HL-60 (cell line): ENCODE measurements around the gene NR1I3.

Experiments used
- DNase-seq, 2 experiments: peaks; one replicate each; pipeline ENCODE4 v3.0.0-alpha.2; 2010 to 2020; ENCODE audit warnings: low read depth in 1 of 2, low spot score in 1 of 2
- H3K27ac ChIP-seq: fragments of 250-450 bp; sonication (Bioruptor Pico); replicated peaks from 2 replicates; pipeline ENCODE4 v1.5.1; 2020; ENCODE audit warnings: mild to moderate bottlenecking, moderate library complexity
- H3K27me3 ChIP-seq: fragments of 250-450 bp; sonication (Bioruptor Pico); 2 replicates; pipeline ENCODE4 v1.5.1; 2021; ENCODE audit warnings: mild to moderate bottlenecking, moderate library complexity; ENCODE audit not compliant: insufficient read depth, poor library complexity, severe bottlenecking
- H3K4me3 ChIP-seq: replicated peaks from 2 replicates; pipeline ENCODE4 v1.5.1; 2011; ENCODE audit warnings: mild to moderate bottlenecking, control low read depth, low read length; ENCODE audit not compliant: insufficient read depth
- GABPA ChIP-seq: IDR thresholded peaks from 2 replicates; pipeline ENCODE4 v1.6.1; 2012; ENCODE audit warnings: low read depth
- POLR2AphosphoS5 ChIP-seq: IDR thresholded peaks from 2 replicates; pipeline ENCODE4 v1.6.1; 2012; ENCODE audit warnings: low read depth
- SPI1 ChIP-seq: IDR thresholded peaks from 2 replicates; pipeline ENCODE4 v1.6.1; 2012; ENCODE audit warnings: low read depth, mild to moderate bottlenecking, borderline replicate concordance
- microRNA-seq: library from miRNA; unstranded; fragments of <30 nt; microRNA quantifications from one replicate; pipeline ENCODE4, GENCODE V29; 2018
- TF ChIP-seq, protein P1 (sequence below): IDR thresholded peaks from one replicate; pipeline ENCODE4 v1.5.1; 2011; ENCODE audit warnings: low read length, control low read depth, inconsistent platforms; ENCODE audit not compliant: insufficient read depth

Gene NR1I3

DNA sequence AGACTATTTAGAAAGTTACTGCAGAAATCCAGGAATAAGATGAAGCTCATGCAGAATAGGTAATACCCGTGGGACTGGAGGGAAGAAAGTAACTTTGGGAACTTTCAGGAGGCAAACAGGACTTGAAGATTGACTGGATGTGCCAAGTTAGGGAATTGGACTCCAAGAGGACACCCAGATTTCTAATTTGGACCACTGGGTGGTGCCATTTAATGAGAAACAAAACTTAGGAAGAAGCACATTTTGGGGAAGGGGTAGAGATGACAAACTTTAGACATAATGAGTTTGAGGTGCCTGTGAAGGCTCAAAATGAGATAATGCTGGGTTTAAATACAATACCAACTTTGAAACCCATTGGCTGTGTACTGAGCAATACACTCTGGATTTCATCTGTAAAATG is 57.4 kb downstream of the NR1I3 start:
- TF ChIP-seq, protein P1, sequence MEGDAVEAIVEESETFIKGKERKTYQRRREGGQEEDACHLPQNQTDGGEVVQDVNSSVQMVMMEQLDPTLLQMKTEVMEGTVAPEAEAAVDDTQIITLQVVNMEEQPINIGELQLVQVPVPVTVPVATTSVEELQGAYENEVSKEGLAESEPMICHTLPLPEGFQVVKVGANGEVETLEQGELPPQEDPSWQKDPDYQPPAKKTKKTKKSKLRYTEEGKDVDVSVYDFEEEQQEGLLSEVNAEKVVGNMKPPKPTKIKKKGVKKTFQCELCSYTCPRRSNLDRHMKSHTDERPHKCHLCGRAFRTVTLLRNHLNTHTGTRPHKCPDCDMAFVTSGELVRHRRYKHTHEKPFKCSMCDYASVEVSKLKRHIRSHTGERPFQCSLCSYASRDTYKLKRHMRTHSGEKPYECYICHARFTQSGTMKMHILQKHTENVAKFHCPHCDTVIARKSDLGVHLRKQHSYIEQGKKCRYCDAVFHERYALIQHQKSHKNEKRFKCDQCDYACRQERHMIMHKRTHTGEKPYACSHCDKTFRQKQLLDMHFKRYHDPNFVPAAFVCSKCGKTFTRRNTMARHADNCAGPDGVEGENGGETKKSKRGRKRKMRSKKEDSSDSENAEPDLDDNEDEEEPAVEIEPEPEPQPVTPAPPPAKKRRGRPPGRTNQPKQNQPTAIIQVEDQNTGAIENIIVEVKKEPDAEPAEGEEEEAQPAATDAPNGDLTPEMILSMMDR: peak; percentile 8
- no peak for TF ChIP-seq SPI1
- no peaks in the 10 kb centered on the region for H3K27me3 ChIP-seq
- H3K4me3 ChIP-seq: no peak overlapping the region
- no peak overlapping the region for H3K27ac ChIP-seq
- no peak for DNase-seq

DNA sequence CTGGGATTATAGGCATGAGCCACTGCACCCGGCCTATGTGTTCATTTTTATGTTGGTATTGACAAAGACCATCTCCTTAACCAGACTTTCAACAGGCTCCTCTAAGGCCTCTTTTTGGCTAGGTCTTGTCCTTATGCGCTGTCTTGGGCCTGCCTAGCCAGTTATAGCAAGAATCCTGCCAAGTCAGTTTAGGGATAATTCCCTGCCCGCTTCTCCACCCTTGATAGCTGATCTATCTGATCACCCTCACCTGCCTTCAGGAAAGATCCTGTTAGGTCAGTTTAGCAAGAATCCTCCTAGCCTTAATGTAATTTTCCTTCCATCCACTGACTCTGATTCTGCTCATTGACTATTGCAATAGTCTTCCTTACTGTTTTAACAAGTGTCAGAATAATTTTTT is 58.3 kb downstream of the NR1I3 start:
- no peaks in the 10 kb centered on the region for H3K27me3 ChIP-seq
- no peak for DNase-seq
- TF ChIP-seq GABPA (no peak), POLR2AphosphoS5 (no peak), SPI1 (no peak)
- TF ChIP-seq, protein P1: no peak
- no peak overlapping the region for H3K4me3 ChIP-seq
- H3K27ac ChIP-seq: no peak overlapping the region

Small RNA genes lying within 50 kb of the gene (microRNA-seq; reads per million reads assigned to microRNA genes)
- gene MIR5187: 0.90 reads per million
